ENCODE results near the gene NECAB3.

Gene NECAB3

DNA sequence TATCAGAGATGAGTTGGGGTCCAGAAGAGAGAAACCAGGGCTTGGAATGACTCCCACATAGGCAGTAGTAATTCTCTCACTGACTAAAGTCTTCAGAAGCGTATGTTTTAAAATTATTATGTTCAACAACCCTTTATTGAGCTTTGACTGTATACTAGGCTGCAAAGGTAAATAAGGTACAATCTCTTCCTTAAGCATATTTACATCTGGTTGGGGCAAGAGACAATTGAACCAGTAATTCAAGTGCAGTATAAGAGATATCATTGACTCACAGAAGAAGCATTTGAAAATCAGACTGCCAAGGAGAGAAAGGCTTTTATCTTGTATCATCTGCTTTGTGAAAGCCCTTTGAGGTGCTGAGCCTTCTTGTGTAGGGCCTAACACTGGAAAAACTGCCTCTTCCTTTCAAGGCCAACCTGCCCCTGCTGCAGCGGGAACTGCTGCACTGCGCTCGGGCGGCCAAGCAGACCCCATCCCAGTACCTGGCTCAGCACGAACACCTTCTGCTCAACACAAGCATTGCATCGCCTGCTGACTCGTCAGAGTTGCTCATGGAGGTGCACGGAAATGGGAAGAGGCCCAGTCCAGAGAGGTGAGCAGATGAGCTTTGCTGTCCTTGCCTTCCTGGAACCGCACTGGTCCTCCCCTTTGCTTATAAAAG lies 51.4 kb downstream of the NECAB3 start:
- Mint-ChIP-seq H3K4me3 (no peak overlapping the region), H3K27ac (no peak overlapping the region), H3K4me1 (ENCODE audit: low read depth) (peaks cover 15% of the 10 kb centered on the region), H3K36me3 (ENCODE audit: low read depth) (peaks cover 33% of the 10 kb centered on the region), H3K27me3 (no peaks in the 10 kb centered on the region), H3K9me3 (no peaks in the 10 kb centered on the region)

DNA sequence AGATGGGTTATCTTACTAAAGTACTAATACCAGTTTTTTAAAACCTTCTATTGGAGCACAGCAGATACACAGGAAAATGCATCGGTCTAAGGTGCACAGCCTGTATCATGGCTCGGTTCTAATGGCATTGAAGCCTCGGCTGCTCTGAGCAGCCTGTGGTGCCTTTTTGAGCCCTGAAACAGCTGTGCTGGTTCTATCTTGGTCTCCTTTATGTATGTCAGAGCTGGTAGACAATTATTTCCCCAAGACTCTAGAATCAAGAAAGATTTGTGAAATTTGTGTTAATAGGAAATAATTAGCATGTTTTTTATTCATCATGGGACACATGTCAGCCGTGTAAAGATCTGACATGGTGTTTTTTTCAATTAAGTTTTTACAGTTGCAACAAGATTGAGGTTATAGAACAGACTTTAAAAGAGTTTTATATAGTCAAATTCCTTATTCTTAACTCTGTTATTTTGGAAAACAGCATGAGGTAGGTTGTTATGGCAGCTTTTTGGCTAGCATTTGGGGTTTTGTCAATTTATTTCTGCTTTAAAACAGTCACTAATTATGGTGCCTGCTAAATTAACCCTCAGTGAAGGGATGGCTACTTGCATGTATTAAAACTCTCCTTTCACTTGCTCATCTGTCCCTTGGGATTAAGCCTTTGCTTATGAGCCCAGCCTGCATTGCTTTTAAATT lies 52.4 kb downstream of the NECAB3 start:
- no peak overlapping the region for H3K27ac Mint-ChIP-seq
- peaks cover 37% of the 10 kb centered on the region for H3K36me3 Mint-ChIP-seq (ENCODE audit: low read depth)
- H3K9me3 Mint-ChIP-seq: no peaks in the 10 kb centered on the region
- no peak overlapping the region for H3K4me3 Mint-ChIP-seq
- H3K4me1 Mint-ChIP-seq (ENCODE audit: low read depth): peaks cover 15% of the 10 kb centered on the region
- no peaks in the 10 kb centered on the region for H3K27me3 Mint-ChIP-seq

DNA sequence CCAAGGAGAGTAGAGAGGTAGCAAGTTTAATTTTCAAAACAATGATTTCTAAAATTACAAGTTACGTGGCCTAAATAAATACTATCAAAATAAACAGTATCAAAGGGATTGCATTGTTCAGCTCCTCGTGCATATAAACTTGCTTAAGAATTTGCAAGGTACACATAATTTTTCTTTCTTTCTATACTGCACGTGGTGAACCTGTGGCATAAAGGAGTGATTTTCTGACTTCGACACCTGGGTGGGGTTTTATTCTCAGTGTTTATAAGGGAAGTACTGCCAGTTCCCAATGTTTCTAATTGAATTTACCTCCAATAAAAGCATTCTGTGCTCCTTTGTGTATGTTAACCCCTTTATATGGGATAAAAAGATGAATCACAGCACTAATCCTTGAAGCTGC lies 62.2 kb downstream of the NECAB3 start:
- Mint-ChIP-seq H3K4me3 (no peak overlapping the region), H3K27me3 (no peaks in the 10 kb centered on the region), H3K36me3 (ENCODE audit: low read depth) (peaks cover 38% of the 10 kb centered on the region)

DNA sequence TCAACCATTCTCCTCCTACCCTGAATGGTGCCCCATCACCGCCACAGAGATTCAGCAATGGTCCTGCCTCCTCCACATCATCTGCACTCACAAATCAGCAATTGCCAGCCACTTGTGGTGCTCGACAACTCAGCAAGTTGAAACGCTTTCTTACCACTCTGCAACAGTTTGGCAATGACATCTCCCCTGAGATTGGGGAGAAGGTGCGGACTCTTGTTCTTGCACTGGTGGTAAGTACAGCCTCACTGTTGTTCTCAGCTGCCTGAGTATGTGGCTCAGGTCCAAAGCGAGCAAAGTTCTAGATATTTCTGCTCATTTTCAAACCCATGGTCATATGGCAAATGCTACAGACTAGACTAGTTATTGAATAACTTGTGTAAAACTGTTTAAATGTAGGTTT lies 63.1 kb downstream of the NECAB3 start:
- H3K36me3 Mint-ChIP-seq (ENCODE audit: low read depth): peaks cover 38% of the 10 kb centered on the region
- H3K4me1 Mint-ChIP-seq (ENCODE audit: low read depth): peaks cover 10% of the 10 kb centered on the region
- H3K9me3 Mint-ChIP-seq: no peaks in the 10 kb centered on the region
- H3K4me3 Mint-ChIP-seq: no peak overlapping the region
- H3K27me3 Mint-ChIP-seq: no peaks in the 10 kb centered on the region
- no peak overlapping the region for H3K27ac Mint-ChIP-seq

More for the DNA sequence above, 62.2 kb downstream of the NECAB3 start:
- H3K4me1 Mint-ChIP-seq (ENCODE audit: low read depth): peaks cover 5% of the 10 kb centered on the region
- H3K27ac Mint-ChIP-seq: no peak overlapping the region
- no peaks in the 10 kb centered on the region for H3K9me3 Mint-ChIP-seq

DNA sequence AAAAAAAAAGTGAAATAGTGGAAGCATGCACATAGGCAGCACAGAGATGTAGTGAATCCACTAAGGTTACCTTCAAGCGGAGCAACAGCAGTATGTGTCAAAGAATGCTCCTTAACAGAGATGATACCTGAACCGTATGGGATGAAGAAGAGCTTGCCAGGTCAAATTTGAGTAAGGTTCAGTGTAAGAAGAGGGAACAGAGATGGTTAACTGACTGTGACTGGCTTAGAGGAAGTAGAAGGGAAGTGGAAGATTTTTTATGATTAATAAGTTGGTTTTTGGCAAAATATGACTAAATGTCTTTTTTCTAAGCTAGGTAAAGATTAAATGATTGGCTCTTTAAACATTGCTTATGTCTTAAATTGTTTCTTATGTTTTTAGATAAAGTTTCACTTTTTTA lies 64.7 kb downstream of the NECAB3 start:
- Mint-ChIP-seq H3K27me3 (no peaks in the 10 kb centered on the region), H3K36me3 (ENCODE audit: low read depth) (peaks cover 31% of the 10 kb centered on the region), H3K27ac (no peak overlapping the region), H3K4me3 (no peak overlapping the region), H3K4me1 (ENCODE audit: low read depth) (peaks cover 12% of the 10 kb centered on the region), H3K9me3 (no peaks in the 10 kb centered on the region)
